Heart right ventricle (tissue), 16 donors: ENCODE measurements around the gene ZNF581. TPM values are rescaled to one million over a fixed set of nuclear protein-coding genes. Genes with fewer than 3 reads are reported as not detected.

Experiments
- ATAC-seq, 8 donors: fragments of 200-7000 bp; cut with Tn5 transposase; one replicate each; pipeline ENCODE4 v1.9.1; 2020; ENCODE audit warnings: mild to moderate bottlenecking in 8 of 8, moderate library complexity in 8 of 8, moderate number of reproducible peaks in 1 of 8
- DNase-seq, 2 donors: peaks; one replicate each; pipeline ENCODE4 v3.0.0-alpha.2; 2020
- H3K27ac ChIP-seq, 10 donors: fragments of 200-600 bp; sonication (generic) in 2 of 10; one replicate each; pipeline versions ENCODE4 v1.5.0 to v1.8.0; 2020 to 2022; ENCODE audit warnings: mild to moderate bottlenecking in 3 of 10
- H3K27me3 ChIP-seq, 7 donors: fragments of 200-600 bp; one replicate each; pipeline ENCODE4 v1.8.0; 2021 to 2022; ENCODE audit warnings: mild to moderate bottlenecking in 2 of 7
- H3K36me3 ChIP-seq, 9 donors: fragments of 200-600 bp; sonication (generic) in 1 of 9; one replicate each; pipeline versions ENCODE4 v1.5.0 to v1.8.0; 2020 to 2022; ENCODE audit warnings: mild to moderate bottlenecking in 2 of 9
- H3K4me1 ChIP-seq, 9 donors: fragments of 200-600 bp; sonication (generic) in 1 of 9; one replicate each; pipeline versions ENCODE4 v1.5.0 to v1.8.0; 2020 to 2022; ENCODE audit warnings: mild to moderate bottlenecking in 4 of 9
- H3K4me3 ChIP-seq, 10 donors: fragments of 200-600 bp; sonication (generic) in 2 of 10; one replicate each; pipeline versions ENCODE4 v1.5.0 to v1.8.0; 2020 to 2022; ENCODE audit warnings: mild to moderate bottlenecking in 7 of 10, moderate library complexity in 2 of 10
- H3K9me3 ChIP-seq, 11 donors: fragments of 200-600 bp in 10 of 11; sonication (generic) in 2 of 11; one replicate each; pipeline versions ENCODE4 v1.5.0 to v1.8.0; 2013 to 2022; ENCODE audit warnings: mild to moderate bottlenecking in 2 of 11, control low read depth in 1 of 11, moderate library complexity in 1 of 11
- CTCF ChIP-seq, 9 donors: fragments of 200-600 bp; sonication (generic) in 2 of 9; IDR thresholded peaks; one replicate each; pipeline versions ENCODE4 v1.5.0 to v1.8.0; 2021 to 2022; ENCODE audit warnings: antibody characterized with exemption in 9 of 9, mild to moderate bottlenecking in 5 of 9, moderate library complexity in 1 of 9
- WGBS, 2 donors: extraction: QIAGEN DNeasy Blood & Tissue Kit; methylation state at CpG; one replicate each; pipeline ENCODE4 v1.1.7; 2013; ENCODE audit warnings: inconsistent platforms in 1 of 2; 5-methylcytosine and 5-hydroxymethylcytosine counted together
- intact Hi-C, 10 donors: fragments of 100-400 bp; cut with DNase I; formaldehyde crosslinking; loops; one replicate each; pipeline versions ENCODE4 v1.11.1 to v1.14.2; 2022
- polyA plus RNA-seq, 2 donors: library from polyadenylated mRNA; stranded (reverse); fragments of 200-250 nt; gene quantifications; one replicate each; pipeline ENCODE4 v1.2.3, GENCODE V29; 2013
- total RNA-seq, 10 donors: library from RNA; stranded (reverse); fragmentation: NEBNext Ultra II Directional in 3 of 10; extraction: Animal tissue kit (Norgen Biotek cat#: 25700) in 3 of 10; gene quantifications; one replicate each; pipeline versions ENCODE4 v1.2.1 to v1.2.4, GENCODE V29; 2021 to 2023
- donor health status: Arrhythmogenic right ventricular cardiomyopathy.
- donor health status: ischemic (EF 13 %, LVEDD 7.1; RV severe dilation, severe dysfunction).
- donor health status: healthy with polysubstance abuse.
- donor health status: DM: no; HTN: yes; CAD: no.
- donor health status: DM: no; HTN: no; CAD: no.
- donor health status: ischemic (EF 25% LVEDD 6.9; RV normal size, moderate dysfunction).
- donor health status: ischemic (EF 25% LVEDD 5.7; RV mildly dilated, moderate dysfunction).
- donor health status: healthy.
- donor health status: DM: yes; HTN: yes; CAD: no.
- donor health status: Ischemic cardiomyopathy.
- donor health status: ischemic (EF 35%, LVEDD 5.7; RV mildly dilated, moderate dysfunction).
- donor health status: nonischemic (EF 11% LVEDD 7.7; RV severe dilation, severe dysfunction).
- donor health status: DM: yes; HTN: yes; CAD: no.
- donor health status: PGD.
- donor health status: ischemic (EF 29% LVEDD 5.4; RV normal size, mild dysfunction).
- donor health status: nonischemic (EF 23%, LVEDD 6.1; RV moderate dilation, normal function).

ZNF581 gene
- total and polyA plus RNA-seq, 12 donors = 4.0 to 15.6 (median 6.5) TPM

GRCh38 chr19:55614711-55615542, 28.5 kb upstream of the ZNF581 start:
- DNase-seq (no peak), ATAC-seq (no peak)
- 97% methylated on average over 65 to 98 of the region's 98 CpGs for WGBS, 2 donors
- no peak overlapping the region for H3K27ac ChIP-seq
- peaks cover 0 to 1% (median 0%) of the 10 kb centered on the region in 11 donors for H3K9me3 ChIP-seq
- peaks cover 8 to 44% (median 21%) of the 10 kb centered on the region in 9 donors for H3K4me1 ChIP-seq
- intact Hi-C loops = no loop called here
- TF ChIP-seq CTCF (IDR thresholded peaks at IDR 0.05) = no peak
- H3K27me3 ChIP-seq = no peaks in the 10 kb centered on the region
- peaks cover 6 to 59% (median 27%) of the 10 kb centered on the region in 9 donors for H3K36me3 ChIP-seq
- no peak overlapping the region for H3K4me3 ChIP-seq

- no peak for DNase-seq
- no peak overlapping the region for H3K27ac ChIP-seq
- H3K4me1 ChIP-seq = peaks cover 8 to 45% (median 18%) of the 10 kb centered on the region in 9 donors
- WGBS, 2 donors = 97% methylated on average over 73 to 88 of the region's 88 CpGs
- intact Hi-C loops = no loop called here
- H3K4me3 ChIP-seq = no peak overlapping the region
- no peak for ATAC-seq
- TF ChIP-seq CTCF (IDR thresholded peaks at IDR 0.05) = no peak
- peaks cover 6 to 52% (median 27%) of the 10 kb centered on the region in 9 donors for H3K36me3 ChIP-seq
- no peaks in the 10 kb centered on the region for H3K27me3 ChIP-seq
- no peaks in the 10 kb centered on the region for H3K9me3 ChIP-seq
These were observed 27.7 kb upstream of the ZNF581 start for GRCh38 chr19:55615543-55616394.

- H3K36me3 ChIP-seq = peaks cover 6 to 58% (median 27%) of the 10 kb centered on the region in 9 donors
- H3K27ac ChIP-seq = no peak overlapping the region
- H3K9me3 ChIP-seq = no peaks in the 10 kb centered on the region
- 98% methylated on average over 35 to 38 of the region's 38 CpGs for WGBS, 2 donors
- DNase-seq (no peak), ATAC-seq (no peak)
- intact Hi-C loops = no loop called here
- no peak overlapping the region for H3K4me3 ChIP-seq
- TF ChIP-seq CTCF (IDR thresholded peaks at IDR 0.05) = no peak
- no peaks in the 10 kb centered on the region for H3K27me3 ChIP-seq
- peaks cover 8 to 44% (median 13%) of the 10 kb centered on the region in 9 donors for H3K4me1 ChIP-seq
These were observed 27.0 kb upstream of the ZNF581 start for GRCh38 chr19:55616395-55616875.

GRCh38 chr19:55617426-55617825, 26.0 kb upstream of the ZNF581 start:
- DNase-seq = no peak
- intact Hi-C loops = no loop called here
- Histone ChIP-seq H3K4me1 (peaks cover 0 to 34% (median 4%) of the 10 kb centered on the region in 9 donors), H3K27ac (no peak overlapping the region), H3K27me3 (no peaks in the 10 kb centered on the region), H3K9me3 (no peaks in the 10 kb centered on the region), H3K4me3 (no peak overlapping the region), H3K36me3 (peaks cover 9 to 67% (median 27%) of the 10 kb centered on the region in 9 donors)
- TF ChIP-seq CTCF (IDR thresholded peaks at IDR 0.05) = no peak
- 83 to 87% methylated on average over 8 of the region's 8 CpGs for WGBS, 2 donors
- ATAC-seq = no peak
